GM23338 (cell line): ENCODE results near the gene PIEZO2.

Experiments used
- CREB1 ChIP-seq: fragments of 250-450 bp; sonication (Bioruptor Pico); IDR thresholded peaks from 2 replicates; pipeline ENCODE4 v1.5.0; 2020; ENCODE audit warnings: low read depth, mild to moderate bottlenecking, moderate library complexity
- EZH2 ChIP-seq: fragments of 200-600 bp; sonication (generic); IDR thresholded peaks from one replicate; pipeline ENCODE4 v1.8.0; 2017; ENCODE audit warnings: antibody characterized with exemption, mild to moderate bottlenecking, low read depth; ENCODE audit not compliant: unreplicated experiment
- EZH2phosphoT487 ChIP-seq: fragments of 200-600 bp; sonication (generic); IDR thresholded peaks from one replicate; pipeline ENCODE4 v1.8.1; 2018; ENCODE audit warnings: antibody characterized with exemption; ENCODE audit not compliant: unreplicated experiment
- JUNB ChIP-seq: IDR thresholded peaks from one replicate; pipeline ENCODE4 v1.6.1; 2016; ENCODE audit warnings: antibody characterized with exemption; ENCODE audit not compliant: unreplicated experiment
- POLR2AphosphoS5 ChIP-seq: IDR thresholded peaks from 2 replicates; pipeline ENCODE4 v1.6.1; 2016; ENCODE audit warnings: antibody characterized with exemption, low read depth
- ZNF331 ChIP-seq: fragments of 250-450 bp; sonication (Bioruptor Pico); IDR thresholded peaks from 2 replicates; pipeline ENCODE4 v1.5.0; 2020; ENCODE audit warnings: low read depth, mild to moderate bottlenecking, moderate library complexity
- TF ChIP-seq, protein P1 (sequence below), 2 experiments: fragments of 200-600 bp in 1 of 2; sonication (generic) in 1 of 2; conservative IDR thresholded peaks; 2 replicates each; pipeline versions ENCODE4 v1.5.1 to v1.6.1; 2016 to 2017; ENCODE audit warnings: antibody characterized with exemption in 2 of 2, low read depth in 2 of 2, mild to moderate bottlenecking in 2 of 2, moderate library complexity in 1 of 2
- TF ChIP-seq, protein P2 (sequence below): IDR thresholded peaks from one replicate; pipeline ENCODE4 v1.6.1; 2018; ENCODE audit warnings: antibody characterized with exemption; ENCODE audit not compliant: unreplicated experiment

DNA sequence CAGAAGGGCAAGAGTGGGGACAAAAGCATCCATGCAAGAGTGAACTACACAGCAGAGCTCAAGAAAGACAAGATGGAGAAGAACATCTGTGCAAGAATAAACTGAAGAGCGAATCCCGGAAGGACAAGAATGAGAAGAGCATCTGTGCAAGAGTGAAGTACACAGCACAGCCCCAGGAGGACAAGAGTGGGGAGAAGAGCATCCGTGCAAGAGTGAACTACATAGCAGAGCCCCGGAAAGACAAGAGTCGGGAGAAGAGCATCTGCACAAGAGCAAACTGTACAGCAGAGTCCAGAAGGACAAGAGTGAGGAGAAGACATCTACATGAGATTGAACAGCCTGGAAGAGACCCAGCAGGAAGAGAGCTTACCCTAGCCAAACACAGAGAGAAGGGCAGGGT, 284.6 kb downstream of the PIEZO2 start:
- TF ChIP-seq, protein P1, sequence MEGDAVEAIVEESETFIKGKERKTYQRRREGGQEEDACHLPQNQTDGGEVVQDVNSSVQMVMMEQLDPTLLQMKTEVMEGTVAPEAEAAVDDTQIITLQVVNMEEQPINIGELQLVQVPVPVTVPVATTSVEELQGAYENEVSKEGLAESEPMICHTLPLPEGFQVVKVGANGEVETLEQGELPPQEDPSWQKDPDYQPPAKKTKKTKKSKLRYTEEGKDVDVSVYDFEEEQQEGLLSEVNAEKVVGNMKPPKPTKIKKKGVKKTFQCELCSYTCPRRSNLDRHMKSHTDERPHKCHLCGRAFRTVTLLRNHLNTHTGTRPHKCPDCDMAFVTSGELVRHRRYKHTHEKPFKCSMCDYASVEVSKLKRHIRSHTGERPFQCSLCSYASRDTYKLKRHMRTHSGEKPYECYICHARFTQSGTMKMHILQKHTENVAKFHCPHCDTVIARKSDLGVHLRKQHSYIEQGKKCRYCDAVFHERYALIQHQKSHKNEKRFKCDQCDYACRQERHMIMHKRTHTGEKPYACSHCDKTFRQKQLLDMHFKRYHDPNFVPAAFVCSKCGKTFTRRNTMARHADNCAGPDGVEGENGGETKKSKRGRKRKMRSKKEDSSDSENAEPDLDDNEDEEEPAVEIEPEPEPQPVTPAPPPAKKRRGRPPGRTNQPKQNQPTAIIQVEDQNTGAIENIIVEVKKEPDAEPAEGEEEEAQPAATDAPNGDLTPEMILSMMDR (conservative IDR thresholded peaks at IDR 0.05; ENCODE audit: low read depth in 2 of 2), result no peak
- no peak for TF ChIP-seq POLR2AphosphoS5
- no peak for TF ChIP-seq ZNF331
- no peak for TF ChIP-seq CREB1 (CRISPR knock-in tag)
- no peak for TF ChIP-seq EZH2
- TF ChIP-seq, protein P2, sequence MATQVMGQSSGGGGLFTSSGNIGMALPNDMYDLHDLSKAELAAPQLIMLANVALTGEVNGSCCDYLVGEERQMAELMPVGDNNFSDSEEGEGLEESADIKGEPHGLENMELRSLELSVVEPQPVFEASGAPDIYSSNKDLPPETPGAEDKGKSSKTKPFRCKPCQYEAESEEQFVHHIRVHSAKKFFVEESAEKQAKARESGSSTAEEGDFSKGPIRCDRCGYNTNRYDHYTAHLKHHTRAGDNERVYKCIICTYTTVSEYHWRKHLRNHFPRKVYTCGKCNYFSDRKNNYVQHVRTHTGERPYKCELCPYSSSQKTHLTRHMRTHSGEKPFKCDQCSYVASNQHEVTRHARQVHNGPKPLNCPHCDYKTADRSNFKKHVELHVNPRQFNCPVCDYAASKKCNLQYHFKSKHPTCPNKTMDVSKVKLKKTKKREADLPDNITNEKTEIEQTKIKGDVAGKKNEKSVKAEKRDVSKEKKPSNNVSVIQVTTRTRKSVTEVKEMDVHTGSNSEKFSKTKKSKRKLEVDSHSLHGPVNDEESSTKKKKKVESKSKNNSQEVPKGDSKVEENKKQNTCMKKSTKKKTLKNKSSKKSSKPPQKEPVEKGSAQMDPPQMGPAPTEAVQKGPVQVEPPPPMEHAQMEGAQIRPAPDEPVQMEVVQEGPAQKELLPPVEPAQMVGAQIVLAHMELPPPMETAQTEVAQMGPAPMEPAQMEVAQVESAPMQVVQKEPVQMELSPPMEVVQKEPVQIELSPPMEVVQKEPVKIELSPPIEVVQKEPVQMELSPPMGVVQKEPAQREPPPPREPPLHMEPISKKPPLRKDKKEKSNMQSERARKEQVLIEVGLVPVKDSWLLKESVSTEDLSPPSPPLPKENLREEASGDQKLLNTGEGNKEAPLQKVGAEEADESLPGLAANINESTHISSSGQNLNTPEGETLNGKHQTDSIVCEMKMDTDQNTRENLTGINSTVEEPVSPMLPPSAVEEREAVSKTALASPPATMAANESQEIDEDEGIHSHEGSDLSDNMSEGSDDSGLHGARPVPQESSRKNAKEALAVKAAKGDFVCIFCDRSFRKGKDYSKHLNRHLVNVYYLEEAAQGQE, result no peak
- no peak for TF ChIP-seq JUNB
- no peak for TF ChIP-seq EZH2phosphoT487
